ENCODE data around the gene MAGEF1. TPM values are rescaled to one million over a fixed set of nuclear protein-coding genes. Genes with fewer than 3 reads are reported as not detected.

The MAGEF1 gene
- total and polyA plus RNA-seq, 9 of the 15 experiments (the other 6 are each of a cell fraction or from before 2014, with no cell fraction given) = 1.5 to 39.1 (median 19.8) TPM

DNA sequence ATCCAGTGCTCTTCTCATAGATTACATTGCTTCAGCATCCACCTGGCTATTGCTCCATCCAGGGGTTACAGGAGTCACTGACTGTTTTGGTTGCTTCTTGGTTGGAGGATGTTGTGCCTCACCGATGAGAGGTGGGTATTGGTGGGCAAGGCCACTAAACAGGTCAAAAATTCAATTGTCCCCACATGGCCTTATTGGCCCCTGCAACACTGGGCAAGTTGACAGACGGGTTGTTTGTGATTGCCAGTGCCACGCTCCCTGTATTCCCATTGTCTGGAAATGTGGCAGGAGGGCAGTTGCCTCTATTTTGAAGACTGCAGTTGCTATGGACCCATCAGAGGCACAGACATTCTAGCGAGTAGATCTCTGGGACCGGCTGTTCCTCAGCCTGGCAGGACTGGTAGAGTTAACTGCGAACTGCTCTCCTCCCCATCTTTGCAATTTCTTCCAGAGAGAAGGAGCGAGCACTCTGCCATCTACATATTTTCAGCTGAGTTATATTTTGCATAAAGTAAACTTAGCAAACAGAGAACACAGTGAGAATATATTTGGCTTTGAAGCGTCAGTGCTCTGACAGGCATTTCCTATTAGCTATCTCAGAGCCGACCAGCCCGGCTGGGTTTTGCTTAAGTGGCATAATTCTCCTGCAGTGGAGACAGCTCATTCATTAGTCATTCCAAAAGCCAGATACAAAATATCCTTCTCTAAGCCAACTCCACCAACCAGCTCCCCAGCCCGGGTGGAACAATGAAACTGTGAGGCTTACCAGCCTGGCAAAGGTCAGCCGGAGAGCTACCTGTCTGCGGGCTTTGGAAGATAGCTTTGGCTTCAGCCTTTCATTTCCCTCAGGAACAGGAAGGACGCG lies 26.0 kb upstream of the MAGEF1 start:
- BruUV-seq (replicated peaks) = no TSS peak
- no peaks in the 10 kb centered on the region for H3K9me3 ChIP-seq (replicated peaks; ENCODE audit: control insufficient read depth, insufficient read depth, low read depth, low read length)
- no peak overlapping the region for H3K9ac ChIP-seq (ENCODE audit: insufficient read depth in 1 of 2, low read depth in 2 of 2, low read length in 2 of 2)
- no peak overlapping the region for H3K4me2 ChIP-seq (ENCODE audit: insufficient read depth, low read length)
- no peaks in the 10 kb centered on the region for H3K36me3 ChIP-seq (ENCODE audit: control insufficient read depth, insufficient read depth, low read length)
- no peak for DNase-seq (ENCODE audit: extremely low read depth in 1 of 4, low spot score in 3 of 4)
- no peak for ATAC-seq
- peaks cover 7 to 10% of the 10 kb centered on the region in 2 experiments; a peak in 4 of 5 replicates for H3K27me3 ChIP-seq (ENCODE audit: control insufficient read depth in 2 of 2, insufficient read depth in 2 of 2, low read length in 2 of 2)
- H3K27ac ChIP-seq (ENCODE audit: extremely low read depth, low read depth, low read length) = no peak overlapping the region
- FAIRE-seq = no peak
- H2AFZ ChIP-seq (ENCODE audit: low read depth, low read length) = peak overlapping the region; percentile 44
- no peaks in the 10 kb centered on the region for H4K20me1 ChIP-seq (replicated peaks; ENCODE audit: control insufficient read depth, insufficient read depth, low read length)
- in situ Hi-C loops (cut with MboI) = no loop called here
- ChIA-PET POLR2A (interaction anchor here (0.6 to 1.1 kb wide), 3 partner anchors 20 to 272 kb away, joined by 3 to 4 read pairs (median 3); no protein-coding TSS in a partner anchor), CTCF (ENCODE audit: low intra/inter-chr PET ratio) (no interaction called here)
- WGBS (ENCODE audit: insufficient coverage, low coverage, missing lambda C conversion rate) = 31% methylated on average over 12 of the region's 15 CpGs
- TF ChIP-seq ZFPM2 (CRISPR knock-in tag; IDR thresholded peaks at IDR 0.05) (no peak), EGR1 (conservative IDR thresholded peaks at IDR 0.05) (no peak), MAFG (tag; conservative IDR thresholded peaks at IDR 0.05) (peak; percentile 26; the same call in 1 of the 2 replicates)
- no peaks in the 10 kb centered on the region for H3K9me1 ChIP-seq (ENCODE audit: control insufficient read depth, insufficient read depth, low read length)
- no peaks in the 10 kb centered on the region for H3K79me2 ChIP-seq (ENCODE audit: control insufficient read depth, insufficient read depth, low read length)
- H3K4me1 ChIP-seq (replicated peaks in 1 of 2; ENCODE audit: control insufficient read depth in 2 of 2, insufficient read depth in 2 of 2, low read length in 2 of 2) = peaks cover 21 to 26% of the 10 kb centered on the region in 2 experiments; a peak in 4 of 5 replicates
- no peak overlapping the region for H3K4me3 ChIP-seq
- intact Hi-C loops (cut with micrococcal nuclease) = no loop called here

DNA sequence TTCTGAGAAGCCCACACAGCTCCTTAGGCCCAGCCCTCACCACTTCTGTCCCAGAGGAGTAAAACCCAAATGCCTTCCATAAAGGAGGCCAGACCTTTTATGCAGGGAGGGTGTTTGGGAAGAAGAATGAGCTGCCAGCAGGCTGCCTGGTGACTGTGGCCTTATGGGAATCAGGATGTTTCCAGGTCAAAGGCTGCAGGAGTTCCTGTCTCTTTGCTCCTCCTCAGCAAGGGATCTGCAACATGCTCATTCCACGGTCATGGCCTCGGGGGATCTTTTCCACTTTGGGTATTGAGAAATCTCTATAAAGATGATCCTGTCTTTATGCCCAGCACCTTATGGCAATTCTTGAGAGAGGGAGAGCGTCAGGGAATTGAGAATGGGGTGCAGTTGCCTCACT lies 25.2 kb upstream of the MAGEF1 start:
- ChIA-PET POLR2A (interaction anchor here (0.6 to 1.0 kb wide), 3 partner anchors 15 to 621 kb away, joined by 3 to 4 read pairs (median 3); no protein-coding TSS in a partner anchor), CTCF (ENCODE audit: low intra/inter-chr PET ratio) (no interaction called here)
- H3K79me2 ChIP-seq (ENCODE audit: control insufficient read depth, insufficient read depth, low read length) = no peaks in the 10 kb centered on the region
- in situ Hi-C loops (cut with MboI) = no loop called here
- H3K4me1 ChIP-seq (replicated peaks in 1 of 2; ENCODE audit: control insufficient read depth in 2 of 2, insufficient read depth in 2 of 2, low read length in 2 of 2) = peaks cover 17 to 19% of the 10 kb centered on the region in 2 experiments; a peak in 4 of 5 replicates
- H4K20me1 ChIP-seq (replicated peaks; ENCODE audit: control insufficient read depth, insufficient read depth, low read length) = no peaks in the 10 kb centered on the region
- WGBS (ENCODE audit: insufficient coverage, low coverage, missing lambda C conversion rate) = 17% methylated on average over 3 of the region's 3 CpGs
- no peak overlapping the region for H3K4me2 ChIP-seq (ENCODE audit: insufficient read depth, low read length)
- DNase-seq (ENCODE audit: extremely low read depth in 1 of 4, low spot score in 3 of 4) (no peak), FAIRE-seq (no peak), ATAC-seq (no peak)
- peaks cover 7 to 10% of the 10 kb centered on the region in 2 experiments; a peak in 4 of 5 replicates for H3K27me3 ChIP-seq (ENCODE audit: control insufficient read depth in 2 of 2, insufficient read depth in 2 of 2, low read length in 2 of 2)
- intact Hi-C loops (cut with micrococcal nuclease) = no loop called here
- no peaks in the 10 kb centered on the region for H3K9me1 ChIP-seq (ENCODE audit: control insufficient read depth, insufficient read depth, low read length)
- H3K4me3 ChIP-seq = no peak overlapping the region
- no peak overlapping the region for H3K9ac ChIP-seq (ENCODE audit: insufficient read depth in 1 of 2, low read depth in 2 of 2, low read length in 2 of 2)
- no TSS peak for BruUV-seq (replicated peaks)
- H3K27ac ChIP-seq (ENCODE audit: extremely low read depth, low read depth, low read length) = no peak overlapping the region
- no peaks in the 10 kb centered on the region for H3K36me3 ChIP-seq (ENCODE audit: control insufficient read depth, insufficient read depth, low read length)
- no peaks in the 10 kb centered on the region for H3K9me3 ChIP-seq (replicated peaks; ENCODE audit: control insufficient read depth, insufficient read depth, low read depth, low read length)
- no peak overlapping the region for H2AFZ ChIP-seq (ENCODE audit: low read depth, low read length)
- TF ChIP-seq ZEB2 (IDR thresholded peaks at IDR 0.05) (no peak), SRSF3 (IDR thresholded peaks at IDR 0.05; ENCODE audit: insufficient read depth, low read length) (no peak), ZSCAN32 (CRISPR knock-in tag; IDR thresholded peaks at IDR 0.05) (no peak), CBX8 (IDR thresholded peaks at IDR 0.05; ENCODE audit: borderline replicate concordance, extremely low read depth, low read depth, low read length, poor library complexity, severe bottlenecking) (no peak)
- TF ChIP-seq, protein P1, sequence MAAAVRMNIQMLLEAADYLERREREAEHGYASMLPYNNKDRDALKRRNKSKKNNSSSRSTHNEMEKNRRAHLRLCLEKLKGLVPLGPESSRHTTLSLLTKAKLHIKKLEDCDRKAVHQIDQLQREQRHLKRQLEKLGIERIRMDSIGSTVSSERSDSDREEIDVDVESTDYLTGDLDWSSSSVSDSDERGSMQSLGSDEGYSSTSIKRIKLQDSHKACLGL (CRISPR knock-in tag; IDR thresholded peaks at IDR 0.05; ENCODE audit: borderline replicate concordance, poor library complexity, severe bottlenecking) = no peak
- TF ChIP-seq, protein P2, sequence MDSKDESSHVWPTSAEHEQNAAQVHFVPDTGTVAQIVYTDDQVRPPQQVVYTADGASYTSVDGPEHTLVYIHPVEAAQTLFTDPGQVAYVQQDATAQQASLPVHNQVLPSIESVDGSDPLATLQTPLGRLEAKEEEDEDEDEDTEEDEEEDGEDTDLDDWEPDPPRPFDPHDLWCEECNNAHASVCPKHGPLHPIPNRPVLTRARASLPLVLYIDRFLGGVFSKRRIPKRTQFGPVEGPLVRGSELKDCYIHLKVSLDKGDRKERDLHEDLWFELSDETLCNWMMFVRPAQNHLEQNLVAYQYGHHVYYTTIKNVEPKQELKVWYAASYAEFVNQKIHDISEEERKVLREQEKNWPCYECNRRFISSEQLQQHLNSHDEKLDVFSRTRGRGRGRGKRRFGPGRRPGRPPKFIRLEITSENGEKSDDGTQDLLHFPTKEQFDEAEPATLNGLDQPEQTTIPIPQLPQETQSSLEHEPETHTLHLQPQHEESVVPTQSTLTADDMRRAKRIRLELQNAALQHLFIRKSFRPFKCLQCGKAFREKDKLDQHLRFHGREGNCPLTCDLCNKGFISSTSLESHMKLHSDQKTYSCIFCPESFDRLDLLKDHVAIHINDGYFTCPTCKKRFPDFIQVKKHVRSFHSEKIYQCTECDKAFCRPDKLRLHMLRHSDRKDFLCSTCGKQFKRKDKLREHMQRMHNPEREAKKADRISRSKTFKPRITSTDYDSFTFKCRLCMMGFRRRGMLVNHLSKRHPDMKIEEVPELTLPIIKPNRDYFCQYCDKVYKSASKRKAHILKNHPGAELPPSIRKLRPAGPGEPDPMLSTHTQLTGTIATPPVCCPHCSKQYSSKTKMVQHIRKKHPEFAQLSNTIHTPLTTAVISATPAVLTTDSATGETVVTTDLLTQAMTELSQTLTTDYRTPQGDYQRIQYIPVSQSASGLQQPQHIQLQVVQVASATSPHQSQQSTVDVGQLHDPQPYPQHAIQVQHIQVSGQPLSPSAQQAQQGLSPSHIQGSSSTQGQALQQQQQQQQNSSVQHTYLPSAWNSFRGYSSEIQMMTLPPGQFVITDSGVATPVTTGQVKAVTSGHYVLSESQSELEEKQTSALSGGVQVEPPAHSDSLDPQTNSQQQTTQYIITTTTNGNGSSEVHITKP (IDR thresholded peaks at IDR 0.05; ENCODE audit: partially characterized antibody) = no peak
